Thymus (tissue), 11 donors: ENCODE data around the gene ZNF584. TPM values are rescaled to one million over a fixed set of nuclear protein-coding genes. Genes with fewer than 3 reads are reported as not detected.

ENCODE experiments used
- DNase-seq, 9 donors: peaks; one replicate each; pipeline ENCODE4 v3.0.0-alpha.2; 2013; ENCODE audit warnings: low spot score in 9 of 9, low read depth in 6 of 9, missing footprints in 1 of 9
- H3K27ac ChIP-seq, 2 donors: one replicate each; pipeline ENCODE4 v1.5.1; 2013; ENCODE audit warnings: control low read depth in 1 of 2, low read depth in 1 of 2, low read length in 1 of 2, mild to moderate bottlenecking in 1 of 2, moderate library complexity in 1 of 2
- H3K27me3 ChIP-seq, 2 donors: one replicate each; pipeline ENCODE4 v1.5.1; 2013; ENCODE audit warnings: low read length in 1 of 2; ENCODE audit not compliant: control insufficient read depth in 2 of 2, insufficient read depth in 1 of 2
- H3K36me3 ChIP-seq, 2 donors: one replicate each; pipeline ENCODE4 v1.5.1; 2013; ENCODE audit warnings: low read length in 1 of 2, mild to moderate bottlenecking in 1 of 2, moderate library complexity in 1 of 2; ENCODE audit not compliant: control insufficient read depth in 2 of 2, insufficient read depth in 2 of 2
- H3K4me1 ChIP-seq, 2 donors: one replicate each; pipeline ENCODE4 v1.5.1; 2013; ENCODE audit warnings: low read length in 2 of 2; ENCODE audit not compliant: control insufficient read depth in 2 of 2, insufficient read depth in 2 of 2
- H3K4me3 ChIP-seq, 2 donors: one replicate each; pipeline ENCODE4 v1.5.1; 2013; ENCODE audit warnings: low read length in 2 of 2, control low read depth in 1 of 2, mild to moderate bottlenecking in 1 of 2
- H3K9me3 ChIP-seq, 2 donors: one replicate each; pipeline ENCODE4 v1.5.1; 2013; ENCODE audit warnings: low read length in 1 of 2, mild to moderate bottlenecking in 1 of 2; ENCODE audit not compliant: control insufficient read depth in 2 of 2, insufficient read depth in 1 of 2
- WGBS: extraction: QIAGEN DNeasy Blood & Tissue Kit; methylation state at CpG from one replicate; pipeline ENCODE4 v1.1.7; 2013; 5-methylcytosine and 5-hydroxymethylcytosine counted together
- polyA plus RNA-seq: library from polyadenylated mRNA; stranded (reverse); fragments of 200-250 nt; gene quantifications from one replicate; pipeline ENCODE4 v1.2.3, GENCODE V29; 2013
- total RNA-seq: library from RNA; stranded (reverse); fragments of 120-200 nt; gene quantifications from one replicate; pipeline ENCODE4 v1.2.4, GENCODE V29; 2013
- donor health status: healthy.

ZNF584 gene
- total and polyA plus RNA-seq, 2 donors = 5.2 to 6.0 TPM

- H3K4me3 ChIP-seq = no peak overlapping the region
- peaks cover 34 to 36% of the 10 kb centered on the region in 2 donors for H3K36me3 ChIP-seq
- no peaks in the 10 kb centered on the region for H3K4me1 ChIP-seq
- H3K27ac ChIP-seq = no peak overlapping the region
- no peak for DNase-seq
- 84% methylated on average over 3 of the region's 3 CpGs for WGBS
- peaks cover 27 to 37% of the 10 kb centered on the region in 2 donors for H3K27me3 ChIP-seq
- H3K9me3 ChIP-seq = no peaks in the 10 kb centered on the region
Observed at GRCh38 chr19:58394821-58395219, 13.6 kb upstream of the ZNF584 start.

- H3K9me3 ChIP-seq = no peaks in the 10 kb centered on the region
- DNase-seq = no peak
- H3K27me3 ChIP-seq = peaks cover 27 to 37% of the 10 kb centered on the region in 2 donors
- peaks cover under 1% of the 10 kb centered on the region in 2 donors for H3K4me1 ChIP-seq
- H3K4me3 ChIP-seq = peak within 1 kb of the TSS in 1 of 2 donors; percentile 16
- H3K27ac ChIP-seq = no peak within 1 kb of the TSS
- peaks cover 34 to 36% of the 10 kb centered on the region in 2 donors for H3K36me3 ChIP-seq
- WGBS = 65% methylated on average over 21 of the region's 21 CpGs
Observed at GRCh38 chr19:58395220-58395978, 13.1 kb upstream of the ZNF584 start, which contains the start of gene RNF225. Gene RNF225 (plus strand): TSS chr19:58395656. CDS start chr19:58396090, 434 bp downstream.

DNA sequence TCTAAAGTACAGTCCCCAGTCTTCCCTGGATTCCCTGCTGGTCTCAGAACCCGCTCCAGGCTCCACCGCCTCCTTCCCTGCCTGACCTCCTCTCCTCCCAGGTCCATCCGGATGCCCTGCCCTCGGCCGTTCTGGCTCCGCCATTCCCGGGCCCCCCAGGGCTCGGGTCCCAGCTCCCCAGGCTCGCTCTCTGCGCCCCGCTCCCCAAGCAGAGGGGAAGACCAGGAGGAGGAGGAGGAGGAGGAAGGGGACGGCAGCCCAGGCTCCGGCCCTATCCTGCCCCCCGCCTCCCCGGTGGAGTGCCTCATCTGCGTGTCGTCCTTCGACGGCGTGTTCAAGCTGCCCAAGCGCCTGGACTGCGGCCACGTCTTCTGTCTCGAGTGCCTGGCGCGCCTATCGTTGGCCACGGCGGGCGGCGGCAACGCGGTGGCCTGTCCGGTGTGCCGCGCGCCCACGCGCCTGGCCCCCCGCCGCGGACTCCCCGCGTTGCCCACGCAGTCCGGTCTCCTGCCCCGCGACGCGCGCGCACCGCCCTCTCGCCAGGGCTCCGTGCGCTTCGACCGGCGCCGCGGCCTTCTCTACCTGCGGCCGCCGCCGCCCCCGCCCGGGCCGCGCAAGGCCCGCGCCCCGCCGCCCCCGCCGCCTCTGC, 12.3 kb upstream of the ZNF584 start:
- no peak for DNase-seq
- peaks cover 29 to 34% of the 10 kb centered on the region in 2 donors for H3K36me3 ChIP-seq
- H3K4me1 ChIP-seq = peaks cover 7% of the 10 kb centered on the region in 2 donors
- H3K27ac ChIP-seq = no peak overlapping the region
- H3K27me3 ChIP-seq = peaks cover 27 to 39% of the 10 kb centered on the region in 2 donors
- H3K4me3 ChIP-seq = peak overlapping the region in 1 of 2 donors; percentile 16
- H3K9me3 ChIP-seq = no peaks in the 10 kb centered on the region
- WGBS = 11% methylated on average over 75 of the region's 75 CpGs

- Histone ChIP-seq H3K9me3 (no peaks in the 10 kb centered on the region), H3K4me1 (peaks cover 8 to 9% of the 10 kb centered on the region in 2 donors), H3K27me3 (peaks cover 27 to 39% of the 10 kb centered on the region in 2 donors), H3K4me3 (peak overlapping the region in 1 of 2 donors; percentile 16), H3K36me3 (peaks cover 28 to 34% of the 10 kb centered on the region in 2 donors), H3K27ac (no peak overlapping the region)
- 41% methylated on average over 58 of the region's 58 CpGs for WGBS
- DNase-seq = no peak
Observed at GRCh38 chr19:58396691-58397532, 11.5 kb upstream of the ZNF584 start.

GRCh38 chr19:58397533-58398037, 10.9 kb upstream of the ZNF584 start:
- H3K4me1 ChIP-seq = peaks cover 11% of the 10 kb centered on the region in 2 donors
- WGBS = 88% methylated on average over 7 of the region's 7 CpGs
- H3K4me3 ChIP-seq = no peak overlapping the region

GRCh38 chr19:58398087-58398486, 10.4 kb upstream of the ZNF584 start:
- Histone ChIP-seq H3K9me3 (no peaks in the 10 kb centered on the region), H3K27me3 (peaks cover 27 to 39% of the 10 kb centered on the region in 2 donors), H3K27ac (no peak overlapping the region), H3K4me3 (no peak overlapping the region), H3K4me1 (peaks cover 11% of the 10 kb centered on the region in 2 donors), H3K36me3 (peaks cover 22 to 25% of the 10 kb centered on the region in 2 donors)
- DNase-seq = no peak
- 86% methylated on average over 4 of the region's 4 CpGs for WGBS

More at GRCh38 chr19:58397533-58398037, 10.9 kb upstream of the ZNF584 start:
- H3K36me3 ChIP-seq = peaks cover 27 to 30% of the 10 kb centered on the region in 2 donors
- no peak for DNase-seq
- H3K27me3 ChIP-seq = peaks cover 27 to 39% of the 10 kb centered on the region in 2 donors
- no peaks in the 10 kb centered on the region for H3K9me3 ChIP-seq
- no peak overlapping the region for H3K27ac ChIP-seq

- 96% methylated on average over 6 of the region's 6 CpGs for WGBS
- Histone ChIP-seq H3K27ac (no peak overlapping the region), H3K4me1 (peaks cover 11% of the 10 kb centered on the region in 2 donors), H3K4me3 (no peak overlapping the region), H3K36me3 (peaks cover 18 to 20% of the 10 kb centered on the region in 2 donors), H3K9me3 (no peaks in the 10 kb centered on the region), H3K27me3 (peaks cover 27 to 39% of the 10 kb centered on the region in 2 donors)
- DNase-seq = no peak
Observed at GRCh38 chr19:58398545-58398944, 9.9 kb upstream of the ZNF584 start.

DNA sequence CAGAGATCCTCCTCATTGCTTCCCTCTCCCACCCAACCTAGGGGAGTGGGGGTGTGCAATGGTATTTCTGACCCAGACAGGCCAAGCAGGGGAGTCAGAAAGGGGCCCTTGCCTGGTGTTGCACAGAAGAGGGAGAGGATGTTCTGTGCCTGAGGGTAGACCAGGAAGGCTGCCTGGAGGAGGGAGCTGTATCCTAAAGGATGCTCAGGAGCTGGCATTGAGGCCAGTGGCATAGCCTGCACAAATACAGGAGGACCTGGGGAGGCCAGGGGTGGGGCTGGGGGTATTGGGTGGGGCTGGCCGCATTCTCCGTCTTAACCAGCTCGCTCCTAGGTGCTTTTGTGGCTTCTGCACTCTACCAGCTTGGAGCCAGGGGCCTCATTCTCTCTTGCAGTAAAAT, 8.5 kb upstream of the ZNF584 start:
- no peak overlapping the region for H3K27ac ChIP-seq
- H3K4me3 ChIP-seq = no peak overlapping the region
- 98% methylated on average over 3 of the region's 3 CpGs for WGBS
- peaks cover 11% of the 10 kb centered on the region in 2 donors for H3K4me1 ChIP-seq
- H3K9me3 ChIP-seq = no peaks in the 10 kb centered on the region
- H3K36me3 ChIP-seq = peaks cover 4 to 7% of the 10 kb centered on the region in 2 donors
- H3K27me3 ChIP-seq = peaks cover 27 to 39% of the 10 kb centered on the region in 2 donors
- DNase-seq = no peak
